B cell (primary cell): ENCODE measurements around the gene SLC25A39.
"Not testable (repeated sequence)": the region's sequence is repeated elsewhere in the genome, so short reads cannot be mapped to it uniquely, and the experiment has no call there.

ENCODE experiments used
- EZH2 ChIP-seq: IDR thresholded peaks from 2 replicates; pipeline ENCODE4 v1.6.1; 2012; ENCODE audit warnings: borderline replicate concordance, low read depth, mild to moderate bottlenecking, moderate library complexity, low read length; ENCODE audit not compliant: insufficient read depth, poor library complexity, severe bottlenecking
- TF ChIP-seq, protein P1 (sequence below): fragments of 200-600 bp; IDR thresholded peaks from one replicate; pipeline ENCODE4 v1.8.0; 2022; ENCODE audit warnings: antibody characterized with exemption, mild to moderate bottlenecking

- TF ChIP-seq, protein P1, sequence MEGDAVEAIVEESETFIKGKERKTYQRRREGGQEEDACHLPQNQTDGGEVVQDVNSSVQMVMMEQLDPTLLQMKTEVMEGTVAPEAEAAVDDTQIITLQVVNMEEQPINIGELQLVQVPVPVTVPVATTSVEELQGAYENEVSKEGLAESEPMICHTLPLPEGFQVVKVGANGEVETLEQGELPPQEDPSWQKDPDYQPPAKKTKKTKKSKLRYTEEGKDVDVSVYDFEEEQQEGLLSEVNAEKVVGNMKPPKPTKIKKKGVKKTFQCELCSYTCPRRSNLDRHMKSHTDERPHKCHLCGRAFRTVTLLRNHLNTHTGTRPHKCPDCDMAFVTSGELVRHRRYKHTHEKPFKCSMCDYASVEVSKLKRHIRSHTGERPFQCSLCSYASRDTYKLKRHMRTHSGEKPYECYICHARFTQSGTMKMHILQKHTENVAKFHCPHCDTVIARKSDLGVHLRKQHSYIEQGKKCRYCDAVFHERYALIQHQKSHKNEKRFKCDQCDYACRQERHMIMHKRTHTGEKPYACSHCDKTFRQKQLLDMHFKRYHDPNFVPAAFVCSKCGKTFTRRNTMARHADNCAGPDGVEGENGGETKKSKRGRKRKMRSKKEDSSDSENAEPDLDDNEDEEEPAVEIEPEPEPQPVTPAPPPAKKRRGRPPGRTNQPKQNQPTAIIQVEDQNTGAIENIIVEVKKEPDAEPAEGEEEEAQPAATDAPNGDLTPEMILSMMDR: not testable (repeated sequence)
- TF ChIP-seq EZH2: not testable (repeated sequence)
Measured at GRCh38 chr17:44329516-44329915, 4.9 kb upstream of the SLC25A39 start.
